Neutrophil (primary cell): Measurements from ENCODE around the gene IL6R.

Experiments
- H3K27ac ChIP-seq: fragments of 200-600 bp; sonication (generic); 2 replicates; pipeline ENCODE4 v1.5.1; 2016; ENCODE audit warnings: mild to moderate bottlenecking, moderate library complexity
- H3K27me3 ChIP-seq: fragments of 200-600 bp; sonication (generic); 2 replicates; pipeline ENCODE4 v1.6.0; 2016; ENCODE audit warnings: mild to moderate bottlenecking
- H3K36me3 ChIP-seq: fragments of 200-600 bp; sonication (generic); 2 replicates; pipeline ENCODE4 v1.5.1; 2017
- H3K4me1 ChIP-seq, 2 experiments: fragments of 200-600 bp in 1 of 2; sonication (generic) in 1 of 2; 1 replicate in 1 of 2; 2 replicates in 1 of 2; pipeline versions ENCODE4 v1.5.1 to v1.6.1; 2013 to 2016; ENCODE audit warnings: low read depth in 1 of 2, low read length in 1 of 2, mild to moderate bottlenecking in 1 of 2, moderate library complexity in 1 of 2; ENCODE audit not compliant: control insufficient read depth in 1 of 2, insufficient read depth in 1 of 2
- H3K4me3 ChIP-seq, 2 experiments: fragments of 200-600 bp in 1 of 2; sonication (generic) in 1 of 2; 1 replicate in 1 of 2; 2 replicates in 1 of 2; pipeline ENCODE4 v1.5.1; 2013 to 2016; ENCODE audit warnings: low read depth in 1 of 2, low read length in 1 of 2, mild to moderate bottlenecking in 1 of 2, moderate library complexity in 1 of 2
- H3K9me3 ChIP-seq: fragments of 200-600 bp; sonication (generic); 2 replicates; pipeline ENCODE4 v1.5.1; 2016
- TF ChIP-seq, protein P1 (sequence below): fragments of 200-600 bp; sonication (generic); IDR thresholded peaks from 2 replicates; pipeline ENCODE4 v1.5.1; 2016; ENCODE audit warnings: antibody characterized with exemption

The IL6R gene

DNA sequence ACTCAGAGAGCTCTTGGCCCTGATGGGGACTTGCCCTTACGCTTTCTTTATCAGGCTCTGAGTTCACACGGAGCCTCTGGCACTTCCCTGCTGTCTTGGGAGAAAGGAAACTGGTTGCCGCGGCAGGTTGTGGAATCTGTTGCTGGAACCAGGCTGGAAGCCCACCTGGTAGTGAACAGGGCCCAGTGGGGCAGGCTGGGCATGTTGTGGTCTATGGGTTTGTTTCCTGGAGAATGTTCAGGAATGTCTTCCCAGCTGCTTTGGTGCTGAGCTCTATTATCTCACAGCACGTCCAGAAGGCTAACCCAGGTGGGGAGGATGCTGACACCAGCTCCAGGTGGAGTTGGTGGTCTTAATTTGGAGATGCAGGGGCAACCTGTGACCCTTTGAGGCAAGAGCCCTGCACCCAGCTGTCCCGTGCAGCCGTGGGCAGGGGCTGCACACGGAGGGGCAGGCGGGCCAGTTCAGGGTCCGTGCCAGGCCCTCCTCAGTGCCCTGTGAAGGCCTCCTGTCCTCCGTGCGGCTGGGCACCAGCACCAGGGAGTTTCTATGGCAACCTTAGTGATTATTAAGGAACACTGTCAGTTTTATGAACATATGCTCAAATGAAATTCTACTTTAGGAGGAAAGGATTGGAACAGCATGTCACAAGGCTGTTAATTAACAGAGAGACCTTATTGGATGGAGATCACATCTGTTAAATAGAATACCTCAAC is 63.5 kb downstream of the IL6R start:
- peak overlapping the region; percentile 72 for H3K27ac ChIP-seq
- no peaks in the 10 kb centered on the region for H3K9me3 ChIP-seq
- peaks cover 56% of the 10 kb centered on the region for H3K36me3 ChIP-seq
- no peak overlapping the region for H3K4me3 ChIP-seq
- TF ChIP-seq, protein P1, sequence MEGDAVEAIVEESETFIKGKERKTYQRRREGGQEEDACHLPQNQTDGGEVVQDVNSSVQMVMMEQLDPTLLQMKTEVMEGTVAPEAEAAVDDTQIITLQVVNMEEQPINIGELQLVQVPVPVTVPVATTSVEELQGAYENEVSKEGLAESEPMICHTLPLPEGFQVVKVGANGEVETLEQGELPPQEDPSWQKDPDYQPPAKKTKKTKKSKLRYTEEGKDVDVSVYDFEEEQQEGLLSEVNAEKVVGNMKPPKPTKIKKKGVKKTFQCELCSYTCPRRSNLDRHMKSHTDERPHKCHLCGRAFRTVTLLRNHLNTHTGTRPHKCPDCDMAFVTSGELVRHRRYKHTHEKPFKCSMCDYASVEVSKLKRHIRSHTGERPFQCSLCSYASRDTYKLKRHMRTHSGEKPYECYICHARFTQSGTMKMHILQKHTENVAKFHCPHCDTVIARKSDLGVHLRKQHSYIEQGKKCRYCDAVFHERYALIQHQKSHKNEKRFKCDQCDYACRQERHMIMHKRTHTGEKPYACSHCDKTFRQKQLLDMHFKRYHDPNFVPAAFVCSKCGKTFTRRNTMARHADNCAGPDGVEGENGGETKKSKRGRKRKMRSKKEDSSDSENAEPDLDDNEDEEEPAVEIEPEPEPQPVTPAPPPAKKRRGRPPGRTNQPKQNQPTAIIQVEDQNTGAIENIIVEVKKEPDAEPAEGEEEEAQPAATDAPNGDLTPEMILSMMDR, result no peak
- peaks cover 26 to 39% of the 10 kb centered on the region in 2 experiments for H3K4me1 ChIP-seq
- no peaks in the 10 kb centered on the region for H3K27me3 ChIP-seq

DNA sequence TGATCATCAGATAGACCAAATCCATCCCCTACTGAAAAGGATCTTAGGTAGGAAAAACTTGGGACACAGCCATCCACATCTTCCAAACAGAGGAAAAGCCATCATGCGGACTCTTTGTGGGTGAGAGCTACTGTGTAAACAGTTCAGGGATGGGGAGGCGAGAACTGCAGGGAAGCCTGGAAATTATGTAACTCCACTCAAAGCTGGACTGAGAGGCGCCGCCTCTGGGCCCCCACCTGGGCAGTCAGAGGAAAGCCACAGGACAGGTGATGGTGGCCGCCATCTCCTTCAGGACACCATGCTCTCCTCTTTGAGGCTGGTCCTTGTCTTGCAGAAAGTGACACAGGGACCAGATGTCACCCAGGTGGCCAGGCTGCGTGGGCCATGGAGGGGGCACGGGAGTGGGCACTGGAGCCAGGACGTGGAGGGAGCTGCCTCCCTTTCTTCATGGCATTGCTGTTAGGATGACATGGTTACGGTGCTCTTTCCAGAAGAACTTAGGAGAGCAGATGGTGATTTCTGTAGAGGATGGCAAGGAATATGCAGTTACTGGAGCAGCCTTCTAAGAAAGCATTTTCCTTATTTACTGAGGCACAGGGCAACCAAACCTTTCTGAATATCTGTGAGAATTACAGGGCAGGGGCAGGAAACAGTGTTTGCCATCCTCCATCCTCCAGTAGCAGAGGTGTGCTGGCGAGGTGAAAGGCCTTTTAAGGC is 64.9 kb downstream of the IL6R start:
- H3K4me1 ChIP-seq, result peaks cover 24 to 42% of the 10 kb centered on the region in 2 experiments
- H3K9me3 ChIP-seq, result no peaks in the 10 kb centered on the region
- peaks cover 47% of the 10 kb centered on the region for H3K36me3 ChIP-seq
- H3K4me3 ChIP-seq, result no peak overlapping the region
- peak overlapping the region; percentile 72 for H3K27ac ChIP-seq
- H3K27me3 ChIP-seq, result no peaks in the 10 kb centered on the region
- TF ChIP-seq, protein P1, result no peak

DNA sequence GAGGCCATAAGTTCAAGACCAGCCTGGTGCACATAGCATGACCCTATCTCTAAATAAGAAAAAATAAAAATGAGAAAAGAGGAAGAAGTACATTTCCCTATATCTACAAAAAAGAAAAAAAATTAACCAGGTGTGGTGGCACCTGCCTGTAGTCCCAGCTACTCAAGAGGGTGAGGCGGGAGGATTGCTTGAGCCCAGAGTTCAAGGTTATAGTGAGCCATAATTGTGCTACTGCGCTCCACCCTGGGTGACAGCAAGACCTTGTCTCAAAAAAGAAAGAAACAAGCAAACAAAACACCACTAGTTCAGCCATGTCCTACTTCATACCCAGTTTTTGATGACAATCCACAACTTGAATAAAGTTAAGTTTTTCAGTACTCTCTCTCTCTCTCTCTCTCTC is 66.2 kb downstream of the IL6R start:
- H3K36me3 ChIP-seq, result peaks cover 34% of the 10 kb centered on the region
- H3K27me3 ChIP-seq, result no peaks in the 10 kb centered on the region
- no peak overlapping the region for H3K4me3 ChIP-seq
- H3K4me1 ChIP-seq, result peaks cover 19 to 32% of the 10 kb centered on the region in 2 experiments
- TF ChIP-seq, protein P1, result no peak
- H3K27ac ChIP-seq, result peak overlapping the region; percentile 72
- H3K9me3 ChIP-seq, result no peaks in the 10 kb centered on the region

DNA sequence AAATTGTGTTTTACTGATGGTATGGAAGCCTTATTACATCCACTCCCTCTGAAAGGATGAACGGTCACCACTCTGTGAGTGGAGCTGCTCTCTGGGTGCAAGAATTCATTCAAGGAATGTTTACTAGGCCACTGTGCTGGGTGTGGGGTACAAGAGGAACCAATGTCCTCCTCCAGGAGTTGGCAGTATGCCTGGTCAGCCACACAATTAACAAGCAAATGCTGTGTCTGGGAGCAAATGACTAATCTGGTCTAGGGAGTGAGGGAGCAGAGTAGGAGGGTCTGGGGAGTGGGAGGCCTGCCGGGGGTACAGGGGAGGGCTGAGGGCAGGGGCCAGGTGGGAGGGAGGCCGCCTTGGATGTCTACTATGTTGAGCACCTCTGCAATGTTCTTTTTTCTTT is 69.7 kb downstream of the IL6R start:
- H3K9me3 ChIP-seq, result no peaks in the 10 kb centered on the region
- H3K4me1 ChIP-seq, result peaks cover 29 to 52% of the 10 kb centered on the region in 2 experiments
- H3K27me3 ChIP-seq, result no peaks in the 10 kb centered on the region
- peak overlapping the region; percentile 50 for H3K27ac ChIP-seq
- TF ChIP-seq, protein P1, result no peak
- H3K4me3 ChIP-seq, result no peak overlapping the region
- H3K36me3 ChIP-seq, result peaks cover 4% of the 10 kb centered on the region

DNA sequence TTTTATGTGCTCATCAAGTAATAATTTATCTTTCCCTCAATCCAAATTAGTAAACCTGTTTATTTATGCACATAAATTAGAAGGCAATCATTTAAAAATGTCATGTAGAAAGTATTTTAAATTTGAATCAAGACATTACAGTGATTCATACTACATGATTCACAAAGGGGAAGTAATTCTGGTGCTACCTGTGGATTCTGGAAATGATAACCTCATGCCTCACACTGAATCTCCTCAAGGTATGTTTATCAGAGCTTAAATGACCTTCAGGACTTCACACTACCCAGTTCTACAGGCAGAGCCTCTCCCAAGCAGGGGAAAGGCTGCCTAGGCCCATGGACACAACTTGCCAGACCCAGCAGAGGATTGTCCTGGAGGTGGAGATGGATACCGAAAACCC is 71.6 kb downstream of the IL6R start:
- TF ChIP-seq, protein P1, result no peak
- Histone ChIP-seq H3K36me3 (no peaks in the 10 kb centered on the region), H3K27me3 (no peaks in the 10 kb centered on the region), H3K9me3 (no peaks in the 10 kb centered on the region), H3K4me1 (peaks cover 21 to 44% of the 10 kb centered on the region in 2 experiments), H3K27ac (peak overlapping the region; percentile 13), H3K4me3 (no peak overlapping the region)
